AML-193 (cell line): ENCODE results near the gene SASH3.
"Not testable (repeated sequence)": the region's sequence is repeated elsewhere in the genome, so short reads cannot be mapped to it uniquely, and the experiment has no call there.

Experiments
- DNase-seq, 2 experiments: peaks; one replicate each; lab custom pipeline; 2025; lab: John Stamatoyannopoulos, UW

Gene SASH3

DNA sequence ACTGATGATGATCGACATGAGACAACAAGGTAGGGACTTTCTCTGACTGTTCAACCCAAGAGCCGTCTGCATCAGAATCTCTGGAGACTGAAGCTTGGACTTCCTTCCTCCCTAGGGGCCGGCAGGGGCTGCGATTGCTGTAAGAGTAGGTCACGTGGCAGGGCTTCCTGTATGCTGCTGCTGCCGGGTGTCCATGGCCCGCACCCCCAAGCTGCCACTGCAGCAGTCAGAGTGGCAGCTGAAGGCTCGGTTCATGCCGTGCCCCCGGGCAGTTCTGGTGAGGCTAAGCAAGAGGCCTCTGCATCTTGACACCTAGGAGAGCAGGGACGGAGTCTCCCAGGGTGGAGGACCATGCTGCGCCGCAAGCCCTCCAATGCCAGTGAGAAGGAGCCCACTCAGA is at the start of gene SASH3:
TSS of gene SASH3 (plus strand) at position 203 of the 400 bp plus-strand sequence. CDS start at position 352, 149 bp downstream.
- peak; percentile 63 to 68 for DNase-seq

GRCh38 chrX:129731228-129731627 is 48.5 kb upstream of the SASH3 start:
- peak; percentile 51 to 68 for DNase-seq

DNA sequence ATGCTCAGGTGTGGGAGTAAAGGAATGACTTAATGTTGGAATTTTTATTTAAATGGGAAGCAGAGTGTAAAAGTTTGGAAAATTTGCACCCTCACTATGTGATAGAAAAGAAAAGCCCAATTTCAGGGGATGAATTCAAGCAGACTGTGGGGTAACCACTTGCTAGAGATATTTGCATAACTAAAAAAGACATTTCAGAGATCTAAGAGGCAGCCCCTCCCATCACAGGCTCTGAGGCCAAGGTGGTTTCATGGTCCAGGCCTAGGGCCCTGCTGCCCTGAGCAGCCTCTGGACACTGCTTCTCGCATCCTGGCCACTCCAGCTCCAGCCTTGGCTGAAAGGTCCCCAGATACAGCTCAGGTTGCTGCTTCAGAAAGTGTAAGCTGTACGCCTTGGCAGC is 46.9 kb upstream of the SASH3 start:
- DNase-seq, result no peak

DNA sequence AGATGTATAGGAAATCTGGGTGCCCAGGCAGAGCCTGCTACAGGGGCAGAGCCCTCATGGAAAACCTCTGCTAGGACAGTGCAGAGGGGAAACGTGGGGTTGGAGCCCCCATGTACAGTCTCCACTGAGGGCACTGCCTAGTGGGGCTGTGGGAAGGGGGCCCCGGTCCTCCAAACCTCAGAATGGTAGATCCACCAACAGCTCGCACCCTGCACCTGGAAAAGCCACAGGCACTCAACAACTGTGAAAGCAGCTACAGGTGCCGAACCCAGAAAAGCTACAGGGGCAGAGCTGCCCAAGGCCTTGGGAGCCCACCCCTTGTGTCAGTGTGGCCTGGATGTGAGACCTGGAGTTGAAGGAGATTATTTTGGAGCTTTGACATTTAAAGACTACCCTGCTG is 46.4 kb upstream of the SASH3 start:
- DNase-seq, result no peak

DNA sequence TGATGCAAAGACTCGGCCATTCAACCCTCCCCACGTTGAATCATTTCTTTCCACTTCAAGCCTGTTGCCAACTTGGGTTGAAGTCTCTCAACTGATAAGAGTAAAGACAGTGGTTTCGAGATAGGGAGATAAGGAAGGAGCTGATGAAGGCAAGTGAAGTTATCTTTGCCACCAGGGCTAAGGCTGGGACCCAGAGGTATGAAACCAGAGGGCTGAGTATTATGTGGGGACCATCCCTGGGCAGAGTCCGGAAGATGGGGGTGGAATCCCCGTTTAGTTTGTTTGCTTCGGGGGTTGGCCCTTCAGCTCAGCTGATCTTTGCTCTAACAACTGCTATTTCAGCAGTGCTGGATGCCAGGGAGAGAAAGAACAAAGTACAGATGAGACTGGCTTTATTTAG is 43.3 kb upstream of the SASH3 start:
- no peak for DNase-seq

GRCh38 chrX:129737916-129738315 is 41.8 kb upstream of the SASH3 start:
- no peak for DNase-seq

- no peak for DNase-seq
These were observed 41.1 kb upstream of the SASH3 start, which contains the start of gene XPNPEP2 for GRCh38 chrX:129738466-129739308. TSS of gene XPNPEP2 (plus strand) at chrX:129738979. CDS start at chrX:129739214, 235 bp downstream.

DNA sequence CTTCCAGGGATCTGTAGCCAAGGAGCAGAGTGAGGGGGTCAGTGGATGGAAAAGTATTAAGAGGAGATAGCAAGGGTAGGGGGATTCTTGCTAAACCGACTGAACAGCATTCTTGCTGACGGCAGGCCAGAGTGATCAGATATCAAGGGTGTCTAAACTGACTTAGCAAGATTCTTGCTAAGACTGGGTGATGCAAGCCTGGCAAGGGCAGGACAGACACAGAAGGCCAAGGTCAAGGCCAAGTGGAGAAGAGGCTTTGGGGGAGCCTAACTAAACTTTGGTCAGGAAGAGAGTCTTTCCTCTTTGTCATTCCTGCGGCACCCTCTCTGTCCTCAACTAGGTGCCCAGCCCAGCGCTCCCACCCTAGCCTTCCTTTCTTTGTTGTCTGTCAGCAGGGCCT is 40.2 kb upstream of the SASH3 start:
- no peak for DNase-seq

DNA sequence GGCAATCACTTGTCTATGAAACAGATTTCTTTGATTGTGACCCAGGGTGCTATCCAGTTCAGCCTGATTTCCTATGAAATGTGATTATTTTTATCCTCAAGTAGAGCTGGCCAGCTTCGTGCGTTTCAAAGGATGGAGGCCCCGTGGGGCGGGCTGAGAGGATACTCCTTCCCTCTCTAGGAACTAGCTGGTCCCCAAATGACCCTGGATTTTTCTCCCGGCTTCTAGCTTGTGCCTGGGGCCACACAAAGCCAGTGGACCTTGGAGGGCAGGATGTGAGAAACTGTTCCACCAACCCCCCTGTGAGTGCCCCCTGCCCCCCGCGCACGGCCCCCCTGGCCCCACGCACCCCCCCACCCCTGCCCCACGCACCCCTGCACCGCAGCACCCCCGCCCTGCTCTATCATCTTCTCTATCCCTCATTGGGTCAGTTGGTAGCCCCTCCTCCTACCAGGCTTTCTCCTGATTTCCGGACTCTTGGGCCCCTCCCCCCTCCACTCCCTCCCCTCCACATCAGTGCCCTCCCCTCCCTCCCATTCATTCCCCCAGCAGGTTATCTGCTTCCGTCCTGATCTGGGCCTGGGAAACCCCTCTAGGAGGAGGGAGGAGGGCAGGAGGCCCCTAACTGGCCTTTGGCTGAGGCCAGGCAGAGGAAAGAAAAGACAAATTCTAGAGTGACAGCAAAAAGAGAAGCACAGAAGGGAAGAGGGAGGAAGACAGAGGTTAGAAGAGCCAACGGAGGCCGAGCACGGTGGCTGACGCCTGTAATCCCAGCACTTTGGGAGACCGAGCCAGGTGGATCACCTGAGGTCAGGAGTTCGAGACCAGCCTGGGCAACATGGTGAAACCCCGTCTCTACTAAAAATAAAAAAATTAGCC is 37.6 kb upstream of the SASH3 start:
- DNase-seq, result no peak

GRCh38 chrX:129742759-129743152 is 37.0 kb upstream of the SASH3 start:
- not testable (repeated sequence) for DNase-seq

DNA sequence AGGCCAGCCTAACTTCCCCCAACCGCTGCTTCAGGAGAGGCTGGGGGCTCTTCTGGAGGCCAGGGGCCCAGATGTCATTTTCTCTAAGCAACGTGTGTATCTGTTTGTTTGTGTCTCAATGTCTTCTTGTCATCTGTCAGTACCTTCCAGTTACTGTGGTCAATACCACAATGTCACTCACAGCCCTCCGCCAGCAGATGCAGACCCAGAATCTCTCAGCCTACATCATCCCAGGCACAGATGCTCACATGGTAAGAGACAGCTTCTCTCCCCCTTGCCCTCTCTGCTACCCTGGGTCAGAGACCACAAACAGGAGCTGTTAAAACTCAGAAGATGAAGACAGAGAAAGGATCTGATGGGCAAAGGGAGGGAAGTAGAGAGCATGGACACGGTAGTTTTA is 35.9 kb upstream of the SASH3 start:
- DNase-seq, result no peak

DNA sequence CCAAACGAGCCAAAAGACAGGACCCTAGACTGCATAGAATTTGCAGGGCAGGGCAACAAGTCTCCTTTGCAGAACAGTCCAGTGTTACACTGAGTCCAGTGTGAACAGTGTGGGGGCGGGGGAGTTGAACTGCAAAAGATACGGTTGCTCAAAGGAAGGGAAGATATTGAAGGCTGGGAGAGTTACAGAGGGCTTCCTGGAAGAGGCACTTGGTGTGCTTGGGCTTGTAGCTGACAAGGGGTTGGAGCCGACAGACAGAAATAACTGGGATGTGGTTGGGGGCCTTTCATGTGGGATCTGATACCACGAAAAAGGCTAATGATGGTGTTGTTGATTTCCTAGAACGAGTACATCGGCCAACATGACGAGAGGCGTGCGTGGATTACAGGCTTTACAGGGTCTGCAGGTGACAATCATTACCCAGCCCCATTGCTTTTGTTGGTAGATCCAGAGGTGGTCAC is 34.9 kb upstream of the SASH3 start:
- no peak for DNase-seq

DNA sequence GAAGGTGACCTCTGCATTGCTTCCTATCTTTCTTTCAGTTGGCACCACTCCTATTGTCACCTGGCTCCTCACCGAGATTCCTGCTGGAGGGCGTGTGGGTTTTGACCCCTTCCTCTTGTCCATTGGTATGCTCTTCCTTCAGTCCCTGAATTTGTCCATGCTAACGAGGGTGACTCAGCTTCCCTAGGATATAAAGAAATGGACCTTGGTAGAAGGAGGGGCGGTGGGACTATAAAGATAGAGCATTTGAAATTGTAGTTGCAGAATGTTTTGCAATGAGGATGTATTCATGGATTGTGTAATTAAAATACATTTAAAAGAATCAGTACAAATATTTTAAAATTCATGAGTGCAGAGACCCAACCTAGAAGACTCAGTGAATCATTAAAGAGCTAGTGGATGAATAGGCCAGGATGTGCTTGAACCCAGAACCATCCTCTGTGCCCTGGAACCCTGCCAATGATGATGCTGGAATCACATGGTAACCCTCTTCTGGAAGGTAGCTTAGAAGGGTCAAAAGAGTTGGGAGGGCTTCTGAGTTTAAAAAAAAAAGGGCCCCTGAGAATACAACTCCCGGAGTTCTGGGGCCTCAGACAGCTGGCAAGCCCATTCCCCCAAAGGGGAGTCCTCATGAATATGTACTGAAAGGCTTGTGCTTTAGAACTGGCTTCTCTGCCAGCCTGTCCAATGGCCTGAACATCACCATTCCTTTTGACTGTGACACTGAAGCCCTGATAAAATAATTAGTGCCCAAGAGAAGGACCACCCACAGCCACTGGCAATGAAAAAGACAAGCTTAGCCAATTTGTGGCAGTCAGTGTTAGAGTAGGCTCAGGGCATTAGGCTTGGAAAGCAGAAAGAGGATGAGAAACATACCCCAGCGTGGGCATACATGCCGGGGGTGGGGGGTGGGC is 32.9 kb upstream of the SASH3 start:
- no peak for DNase-seq

DNA sequence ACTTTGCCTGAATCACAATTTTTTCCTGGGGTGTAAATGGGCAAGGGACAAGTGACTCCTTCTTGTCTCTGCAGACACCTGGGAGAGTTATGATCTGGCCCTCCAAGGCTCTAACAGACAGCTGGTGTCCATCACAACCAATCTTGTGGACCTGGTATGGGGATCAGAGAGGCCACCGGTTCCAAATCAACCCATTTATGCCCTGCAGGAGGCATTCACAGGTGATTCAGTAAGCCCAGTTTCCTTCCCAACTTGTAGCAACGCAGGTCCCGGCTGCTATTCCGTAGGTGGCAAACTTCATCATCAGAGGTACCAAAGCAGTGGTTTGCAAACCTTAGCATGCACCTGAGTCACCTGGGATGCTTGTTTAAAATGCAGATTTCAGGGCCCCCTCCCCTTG is 32.2 kb upstream of the SASH3 start:
- no peak for DNase-seq

GRCh38 chrX:129748305-129748704 is 31.4 kb upstream of the SASH3 start:
- DNase-seq, result no peak

GRCh38 chrX:129749069-129749468 is 30.7 kb upstream of the SASH3 start:
- no peak for DNase-seq

DNA sequence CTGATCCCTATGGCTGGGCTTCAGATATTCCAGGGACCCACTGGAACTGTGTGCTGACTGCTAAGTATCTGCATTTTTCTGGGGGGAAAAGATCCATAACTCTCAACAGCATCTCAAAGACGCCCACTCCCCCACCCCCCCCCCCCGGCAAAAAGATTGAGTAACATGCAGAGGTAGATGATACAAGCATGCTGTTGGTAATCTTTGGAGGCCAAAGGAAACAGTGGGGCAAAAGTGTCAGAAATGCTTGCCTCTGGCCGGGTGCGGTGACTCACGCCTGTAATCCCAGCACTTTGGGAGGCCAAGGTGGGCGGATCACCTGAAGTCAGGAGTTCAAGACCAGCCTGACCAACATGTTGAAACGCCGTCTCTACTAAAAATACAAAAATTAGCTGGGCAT is 28.8 kb upstream of the SASH3 start:
- DNase-seq, result no peak

- DNase-seq, result no peak
These were observed 25.4 kb upstream of the SASH3 start for GRCh38 chrX:129754056-129755024.

- no peak for DNase-seq
These were observed 23.7 kb upstream of the SASH3 start for GRCh38 chrX:129755779-129756650.
